ENCODE data around the gene CFAP74. TPM values are rescaled to one million over a fixed set of nuclear protein-coding genes. Genes with fewer than 3 reads are reported as not detected.
"Not testable (repeated sequence)": the region's sequence is repeated elsewhere in the genome, so short reads cannot be mapped to it uniquely, and the experiment has no call there.

The CFAP74 gene
- total RNA-seq, 4 donors from 2014 or later = 0.24 TPM; not detected in 3

DNA sequence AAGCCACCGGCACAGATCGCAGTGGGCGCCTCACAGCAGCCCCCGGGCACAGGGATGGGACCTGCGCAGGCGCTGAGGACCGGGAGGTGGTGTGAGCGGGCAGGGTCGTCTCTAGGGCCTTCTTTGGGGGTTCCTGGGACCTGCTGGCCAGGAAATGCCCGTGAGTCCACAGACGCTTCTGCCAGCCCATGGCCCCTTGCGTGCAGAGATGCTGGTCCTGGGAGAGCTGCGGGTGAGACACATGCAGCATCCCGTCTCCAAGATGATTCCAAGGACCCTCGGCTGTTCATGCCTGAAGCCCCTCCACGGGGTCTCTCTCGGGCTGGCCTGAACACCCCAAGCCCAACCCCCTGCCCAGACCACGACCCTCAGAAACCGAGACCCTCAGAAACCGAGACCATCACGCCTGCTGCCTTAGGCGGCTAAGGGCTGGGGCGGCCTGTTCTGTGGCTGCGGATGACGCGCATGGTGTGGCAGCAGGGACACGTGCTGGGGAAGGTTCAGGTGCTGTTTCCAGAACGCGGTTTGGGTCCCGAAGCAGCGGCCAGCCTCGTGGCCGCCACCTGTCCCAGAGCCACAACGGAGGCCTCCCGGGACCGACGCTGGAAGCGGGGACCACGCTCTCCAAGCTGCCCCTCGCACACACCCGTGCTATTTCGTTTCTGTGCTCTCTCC lies 23.0 kb downstream of the CFAP74 start:
- TF ChIP-seq, protein P1, sequence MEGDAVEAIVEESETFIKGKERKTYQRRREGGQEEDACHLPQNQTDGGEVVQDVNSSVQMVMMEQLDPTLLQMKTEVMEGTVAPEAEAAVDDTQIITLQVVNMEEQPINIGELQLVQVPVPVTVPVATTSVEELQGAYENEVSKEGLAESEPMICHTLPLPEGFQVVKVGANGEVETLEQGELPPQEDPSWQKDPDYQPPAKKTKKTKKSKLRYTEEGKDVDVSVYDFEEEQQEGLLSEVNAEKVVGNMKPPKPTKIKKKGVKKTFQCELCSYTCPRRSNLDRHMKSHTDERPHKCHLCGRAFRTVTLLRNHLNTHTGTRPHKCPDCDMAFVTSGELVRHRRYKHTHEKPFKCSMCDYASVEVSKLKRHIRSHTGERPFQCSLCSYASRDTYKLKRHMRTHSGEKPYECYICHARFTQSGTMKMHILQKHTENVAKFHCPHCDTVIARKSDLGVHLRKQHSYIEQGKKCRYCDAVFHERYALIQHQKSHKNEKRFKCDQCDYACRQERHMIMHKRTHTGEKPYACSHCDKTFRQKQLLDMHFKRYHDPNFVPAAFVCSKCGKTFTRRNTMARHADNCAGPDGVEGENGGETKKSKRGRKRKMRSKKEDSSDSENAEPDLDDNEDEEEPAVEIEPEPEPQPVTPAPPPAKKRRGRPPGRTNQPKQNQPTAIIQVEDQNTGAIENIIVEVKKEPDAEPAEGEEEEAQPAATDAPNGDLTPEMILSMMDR (IDR thresholded peaks at IDR 0.05) = no peak
- ATAC-seq (ENCODE audit: low FRiP score) (no peak), DNase-seq (ENCODE audit: low spot score) (no peak)

DNA sequence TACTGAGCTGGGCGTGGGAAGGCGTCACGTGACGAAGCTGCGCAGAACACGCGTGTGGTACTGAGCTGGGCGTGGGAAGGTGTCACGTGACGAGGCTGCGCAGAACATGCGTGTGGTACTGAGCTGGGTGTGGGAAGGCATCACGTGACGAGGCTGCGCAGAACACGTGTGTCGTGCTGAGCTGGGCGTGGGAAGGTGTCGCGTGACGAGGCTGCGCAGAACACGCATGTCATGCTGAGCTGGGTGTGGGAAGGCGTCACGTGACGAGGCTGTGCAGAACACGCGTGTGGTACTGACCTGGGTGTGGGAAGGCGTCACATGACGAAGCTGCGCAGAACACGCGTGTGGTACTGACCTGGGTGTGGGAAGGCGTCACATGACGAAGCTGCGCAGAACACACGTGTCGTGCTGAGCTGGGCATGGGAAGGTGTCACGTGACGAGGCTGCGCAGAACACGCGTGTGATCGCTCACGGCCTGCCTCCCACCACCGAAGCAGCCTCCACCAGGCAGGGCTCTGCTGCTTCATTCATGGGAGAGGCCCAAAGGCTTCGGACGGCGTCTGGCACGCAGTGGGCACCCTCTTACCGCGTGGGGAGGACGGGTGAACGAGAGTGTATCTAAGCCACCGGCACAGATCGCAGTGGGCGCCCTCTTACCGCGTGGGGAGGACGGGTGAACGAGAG lies 24.0 kb downstream of the CFAP74 start:
- ATAC-seq (ENCODE audit: low FRiP score) (no peak), DNase-seq (ENCODE audit: low spot score) (no peak)
- TF ChIP-seq, protein P1 (IDR thresholded peaks at IDR 0.05) = no peak

DNA sequence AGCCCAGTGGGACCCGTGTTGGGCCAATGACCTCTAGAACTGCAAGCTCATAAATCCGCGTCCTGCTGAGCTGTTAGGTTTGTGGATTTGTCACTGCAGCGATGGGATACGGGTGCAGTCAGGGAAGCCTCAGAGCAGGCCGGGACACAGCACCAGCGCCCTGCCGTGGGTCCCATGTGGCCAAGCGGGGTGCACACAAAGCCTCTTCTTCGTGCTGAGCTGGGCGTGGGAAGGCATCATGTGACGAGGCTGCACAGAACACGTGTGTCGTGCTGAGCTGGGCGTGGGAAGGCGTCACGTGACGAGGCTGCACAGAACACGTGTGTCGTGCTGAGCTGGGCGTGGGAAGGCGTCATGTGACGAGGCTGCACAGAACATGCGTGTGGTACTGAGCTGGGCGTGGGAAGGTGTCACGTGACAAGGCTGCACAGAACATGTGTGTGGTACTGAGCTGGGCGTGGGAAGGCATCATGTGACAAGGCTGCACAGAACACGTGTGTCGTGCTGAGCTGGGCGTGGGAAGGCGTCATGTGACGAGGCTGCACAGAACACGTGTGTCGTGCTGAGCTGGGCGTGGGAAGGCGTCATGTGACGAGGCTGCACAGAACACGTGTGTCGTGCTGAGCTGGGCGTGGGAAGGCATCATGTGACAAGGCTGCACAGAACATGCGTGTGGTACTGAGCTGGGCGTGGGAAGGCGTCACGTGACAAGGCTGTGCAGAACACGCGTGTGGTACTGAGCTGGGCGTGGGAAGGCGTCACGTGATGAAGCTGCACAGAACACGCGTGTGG lies 24.7 kb downstream of the CFAP74 start:
- not testable (repeated sequence) for ATAC-seq (ENCODE audit: low FRiP score); DNase-seq (ENCODE audit: low spot score)

DNA sequence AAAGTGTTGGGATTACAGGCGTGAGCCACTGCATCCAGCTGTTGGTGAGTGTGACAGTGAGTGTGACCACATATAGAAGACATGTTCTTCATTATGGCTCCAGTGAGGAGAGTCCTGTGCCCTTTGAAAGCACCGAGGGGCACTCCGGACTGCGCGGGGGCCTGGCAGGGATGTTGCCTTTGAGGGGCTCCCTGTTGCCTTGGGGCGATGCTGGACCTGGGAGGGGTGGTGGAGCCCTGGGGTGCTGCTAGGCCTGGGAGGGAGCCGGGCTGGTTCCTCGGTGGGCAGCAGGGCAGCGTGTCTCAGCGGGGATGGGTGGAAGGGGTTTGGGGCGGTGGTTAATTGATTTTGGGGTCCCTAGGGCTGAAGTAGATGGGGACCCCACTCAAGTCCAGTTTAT lies 25.5 kb downstream of the CFAP74 start:
- no peak for DNase-seq (ENCODE audit: low spot score)
- TF ChIP-seq, protein P1 (IDR thresholded peaks at IDR 0.05) = no peak
- no peak for ATAC-seq (ENCODE audit: low FRiP score)

DNA sequence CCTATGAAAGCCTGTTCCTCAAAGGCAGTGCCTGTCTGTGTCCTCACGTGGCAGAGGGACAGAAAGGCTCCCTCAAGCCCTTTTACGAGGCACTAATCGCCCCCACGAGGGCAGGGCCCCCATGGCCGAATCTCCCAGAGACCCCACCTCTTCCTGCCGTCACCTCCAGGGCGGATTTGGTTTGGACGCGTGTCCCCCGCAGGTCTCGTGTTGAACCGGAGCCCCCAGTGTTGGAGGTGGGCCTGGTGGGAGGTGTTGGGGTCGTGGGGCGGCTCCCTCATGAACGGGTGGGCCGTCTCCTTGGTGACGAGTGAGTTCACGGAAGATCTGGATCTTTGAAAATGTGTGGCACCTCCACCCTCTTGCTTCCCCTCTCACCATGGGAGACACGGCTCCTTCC lies 27.6 kb downstream of the CFAP74 start:
- DNase-seq (ENCODE audit: low spot score) (no peak), ATAC-seq (ENCODE audit: low FRiP score) (no peak)
- TF ChIP-seq, protein P1 (IDR thresholded peaks at IDR 0.05) = no peak

DNA sequence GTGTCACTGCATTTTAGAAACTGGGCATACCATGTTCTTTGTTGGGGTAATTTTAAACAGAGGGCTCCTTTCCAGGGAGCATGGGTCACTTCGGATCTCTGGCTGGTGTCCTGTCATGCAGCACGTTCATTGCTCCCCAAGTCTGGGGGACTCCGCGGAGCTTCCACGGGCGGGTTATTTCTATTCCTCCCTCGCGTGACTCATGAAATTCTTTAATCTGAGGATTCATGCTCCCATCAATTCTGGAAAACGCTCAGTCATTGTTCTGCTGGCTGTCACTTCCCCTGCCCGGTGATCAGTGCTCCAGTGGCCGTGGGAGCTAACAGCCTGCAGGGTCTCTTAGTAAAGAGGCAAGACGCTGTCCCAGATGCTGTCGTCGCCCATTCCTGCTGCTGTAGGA lies 28.1 kb downstream of the CFAP74 start:
- TF ChIP-seq, protein P1 (IDR thresholded peaks at IDR 0.05) = no peak
- ATAC-seq (ENCODE audit: low FRiP score) = no peak
- DNase-seq (ENCODE audit: low spot score) = no peak

DNA sequence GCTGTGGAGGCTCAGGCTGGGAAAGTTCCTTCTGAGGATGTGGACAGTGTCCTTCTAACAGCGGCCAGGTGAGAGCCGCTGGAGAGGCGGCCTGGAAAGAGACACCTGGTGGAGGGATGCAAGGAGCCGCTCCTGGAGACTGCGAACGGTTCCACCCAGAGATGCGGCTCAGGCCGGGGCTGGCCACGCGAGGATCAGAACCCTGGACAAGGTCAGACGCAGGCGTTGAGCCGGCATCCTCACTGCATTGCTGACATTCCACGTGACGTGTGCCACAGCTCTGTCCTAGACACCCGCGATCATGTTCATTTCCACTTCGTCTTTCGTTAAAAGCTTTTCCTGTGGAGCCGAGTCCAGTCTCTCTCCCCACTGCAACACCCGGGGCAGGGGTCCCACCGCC lies 28.8 kb downstream of the CFAP74 start:
- TF ChIP-seq, protein P1 (IDR thresholded peaks at IDR 0.05) = no peak
- no peak for DNase-seq (ENCODE audit: low spot score)
- ATAC-seq (ENCODE audit: low FRiP score) = no peak
